IPS-18a (cell line): Measurements from ENCODE around the gene GPD1L.

Source experiments
- H3K27ac ChIP-seq: one replicate; pipeline ENCODE4 v1.5.1; 2013; ENCODE audit warnings: low read length
- H3K27me3 ChIP-seq: one replicate; pipeline ENCODE4 v1.6.1; 2013; ENCODE audit warnings: mild to moderate bottlenecking, low read length; ENCODE audit not compliant: control insufficient read depth, insufficient read depth
- H3K36me3 ChIP-seq: one replicate; pipeline ENCODE4 v1.6.1; 2013; ENCODE audit warnings: low read depth, low read length; ENCODE audit not compliant: control insufficient read depth
- H3K4me1 ChIP-seq: one replicate; pipeline ENCODE4 v1.6.1; 2013; ENCODE audit warnings: low read depth, low read length; ENCODE audit not compliant: control insufficient read depth
- H3K4me3 ChIP-seq: one replicate; pipeline ENCODE4 v1.5.1; 2013; ENCODE audit warnings: low read length
- H3K9ac ChIP-seq: one replicate; pipeline ENCODE4 v1.6.1; 2013; ENCODE audit warnings: mild to moderate bottlenecking, low read length, moderate library complexity
- H3K9me3 ChIP-seq: one replicate; pipeline ENCODE4 v1.6.1; 2013; ENCODE audit warnings: low read depth, low read length; ENCODE audit not compliant: control insufficient read depth

GPD1L gene

DNA sequence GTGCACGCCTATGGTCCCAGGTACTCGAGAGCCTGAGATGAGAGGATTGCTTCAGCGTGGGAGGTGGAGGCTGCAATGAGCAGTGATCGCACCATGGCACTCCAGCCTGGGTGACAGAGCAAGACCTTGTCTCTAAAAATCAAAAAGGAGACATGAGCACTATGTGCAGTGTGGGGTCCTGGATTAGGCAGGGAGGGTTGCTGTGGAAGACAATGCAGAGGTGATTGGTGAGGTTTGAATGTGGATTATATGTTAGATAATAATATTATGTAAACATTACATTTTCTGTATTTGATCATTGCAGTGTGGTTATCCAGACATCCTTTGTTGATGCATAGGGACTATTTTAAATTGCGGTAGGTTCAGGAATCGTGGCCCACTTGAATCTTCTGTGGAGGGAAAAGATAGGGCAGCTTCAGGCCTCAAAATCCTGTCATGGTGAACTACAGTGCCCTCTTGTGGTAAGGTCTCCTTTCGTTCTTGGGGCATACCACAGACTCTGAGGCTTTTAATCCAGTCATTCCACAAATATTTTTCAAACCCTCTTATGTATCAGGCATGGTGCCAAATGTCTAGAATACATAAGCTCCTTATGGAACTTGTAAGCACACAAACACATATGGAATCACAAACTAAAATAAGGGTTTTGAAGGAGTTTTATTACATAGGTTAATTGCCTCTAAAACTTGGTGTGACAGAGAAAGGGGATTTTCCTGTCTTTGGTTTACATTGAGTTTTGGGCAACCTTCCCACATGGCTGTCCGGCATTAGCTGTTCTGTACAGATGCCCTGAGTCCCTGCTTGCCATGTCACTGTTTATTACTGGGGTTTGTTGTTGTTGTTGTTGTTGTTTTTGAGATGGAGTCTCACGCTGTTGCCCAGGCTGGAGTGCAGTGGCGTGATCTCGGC, 37.7 kb downstream of the GPD1L start:
- peaks cover 12% of the 10 kb centered on the region for H3K4me1 ChIP-seq
- no peak overlapping the region for H3K9ac ChIP-seq
- H3K27me3 ChIP-seq, result no peaks in the 10 kb centered on the region
- no peaks in the 10 kb centered on the region for H3K36me3 ChIP-seq
- no peak overlapping the region for H3K4me3 ChIP-seq
- no peak overlapping the region for H3K27ac ChIP-seq
- no peaks in the 10 kb centered on the region for H3K9me3 ChIP-seq

GRCh38 chr3:32146746-32147211, 40.4 kb downstream of the GPD1L start:
- H3K27me3 ChIP-seq, result no peaks in the 10 kb centered on the region
- H3K9ac ChIP-seq, result no peak overlapping the region
- peaks cover 12% of the 10 kb centered on the region for H3K4me1 ChIP-seq
- no peak overlapping the region for H3K27ac ChIP-seq
- H3K36me3 ChIP-seq, result no peaks in the 10 kb centered on the region
- H3K9me3 ChIP-seq, result no peaks in the 10 kb centered on the region
- H3K4me3 ChIP-seq, result no peak overlapping the region

GRCh38 chr3:32147509-32147908, 41.1 kb downstream of the GPD1L start:
- no peak overlapping the region for H3K9ac ChIP-seq
- no peak overlapping the region for H3K27ac ChIP-seq
- H3K9me3 ChIP-seq, result no peaks in the 10 kb centered on the region
- no peaks in the 10 kb centered on the region for H3K27me3 ChIP-seq
- peaks cover 12% of the 10 kb centered on the region for H3K4me1 ChIP-seq
- H3K4me3 ChIP-seq, result no peak overlapping the region
- H3K36me3 ChIP-seq, result no peaks in the 10 kb centered on the region

GRCh38 chr3:32147933-32148332, 41.5 kb downstream of the GPD1L start:
- no peak overlapping the region for H3K9ac ChIP-seq

DNA sequence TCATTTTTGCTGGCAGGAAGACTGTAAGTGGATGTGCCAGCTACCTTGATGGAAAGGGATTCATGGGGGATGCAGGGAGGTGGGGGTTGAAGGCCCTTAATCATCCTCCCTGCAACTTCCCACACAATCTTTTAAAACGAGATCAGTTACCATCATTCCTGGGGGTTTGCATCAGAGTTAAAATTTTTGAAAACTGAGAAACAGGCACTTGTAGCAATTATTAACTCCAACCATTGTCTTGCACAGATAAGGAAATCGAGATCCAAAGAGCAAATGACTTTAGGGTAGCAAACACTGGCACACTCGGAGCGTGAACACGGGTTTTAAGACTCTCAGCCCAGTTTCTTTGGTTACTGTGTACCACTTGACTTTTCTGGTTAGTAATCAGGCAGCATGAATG, 41.9 kb downstream of the GPD1L start:
- Histone ChIP-seq H3K36me3 (no peaks in the 10 kb centered on the region), H3K4me1 (peaks cover 12% of the 10 kb centered on the region), H3K4me3 (no peak overlapping the region), H3K9ac (no peak overlapping the region), H3K9me3 (no peaks in the 10 kb centered on the region), H3K27me3 (no peaks in the 10 kb centered on the region), H3K27ac (no peak overlapping the region)

More at GRCh38 chr3:32147933-32148332, 41.5 kb downstream of the GPD1L start:
- Histone ChIP-seq H3K27me3 (no peaks in the 10 kb centered on the region), H3K36me3 (no peaks in the 10 kb centered on the region), H3K27ac (no peak overlapping the region), H3K4me3 (no peak overlapping the region), H3K4me1 (peaks cover 12% of the 10 kb centered on the region), H3K9me3 (no peaks in the 10 kb centered on the region)

- no peak overlapping the region for H3K27ac ChIP-seq
- no peak overlapping the region for H3K9ac ChIP-seq
- H3K4me3 ChIP-seq, result no peak overlapping the region
- H3K36me3 ChIP-seq, result no peaks in the 10 kb centered on the region
- H3K4me1 ChIP-seq, result peaks cover under 1% of the 10 kb centered on the region
- H3K9me3 ChIP-seq, result no peaks in the 10 kb centered on the region
- no peaks in the 10 kb centered on the region for H3K27me3 ChIP-seq
Observed at GRCh38 chr3:32153414-32154204, 47.2 kb downstream of the GPD1L start.

DNA sequence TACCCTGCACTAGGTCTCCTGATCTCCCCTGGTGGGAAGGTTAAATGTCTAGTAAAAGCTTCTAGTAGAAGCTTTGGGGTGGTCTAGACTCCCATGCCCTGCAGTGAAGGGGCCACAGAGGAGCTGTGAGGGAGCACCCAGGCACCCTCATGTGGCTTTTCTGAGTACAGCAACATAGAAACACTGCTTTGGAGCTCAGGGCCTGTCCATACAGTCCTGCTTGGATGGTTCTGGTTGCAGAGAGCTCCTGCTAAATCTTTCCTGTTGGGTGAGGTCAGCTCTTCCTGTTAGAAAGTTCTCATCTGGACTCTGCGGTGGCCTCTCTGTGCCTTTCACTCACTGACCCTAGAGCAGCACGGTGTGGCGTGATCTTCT, 47.8 kb downstream of the GPD1L start:
- Histone ChIP-seq H3K27me3 (no peaks in the 10 kb centered on the region), H3K9me3 (no peaks in the 10 kb centered on the region), H3K4me3 (no peak overlapping the region), H3K36me3 (no peaks in the 10 kb centered on the region), H3K4me1 (no peaks in the 10 kb centered on the region), H3K27ac (no peak overlapping the region), H3K9ac (no peak overlapping the region)

- no peaks in the 10 kb centered on the region for H3K27me3 ChIP-seq
- no peak overlapping the region for H3K27ac ChIP-seq
- H3K4me3 ChIP-seq, result no peak overlapping the region
Observed at GRCh38 chr3:32155117-32155516, 48.7 kb downstream of the GPD1L start.

GRCh38 chr3:32157600-32158264, 51.3 kb downstream of the GPD1L start:
- H3K9ac ChIP-seq, result no peak overlapping the region
- no peaks in the 10 kb centered on the region for H3K27me3 ChIP-seq
- no peaks in the 10 kb centered on the region for H3K9me3 ChIP-seq
- no peak overlapping the region for H3K27ac ChIP-seq
- no peak overlapping the region for H3K4me3 ChIP-seq
- H3K4me1 ChIP-seq, result no peaks in the 10 kb centered on the region
- H3K36me3 ChIP-seq, result no peaks in the 10 kb centered on the region

More at GRCh38 chr3:32155117-32155516, 48.7 kb downstream of the GPD1L start:
- Histone ChIP-seq H3K9me3 (no peaks in the 10 kb centered on the region), H3K36me3 (no peaks in the 10 kb centered on the region), H3K9ac (no peak overlapping the region), H3K4me1 (no peaks in the 10 kb centered on the region)

- Histone ChIP-seq H3K4me1 (no peaks in the 10 kb centered on the region), H3K36me3 (no peaks in the 10 kb centered on the region)
Observed at GRCh38 chr3:32160706-32161214, 54.3 kb downstream of the GPD1L start.

DNA sequence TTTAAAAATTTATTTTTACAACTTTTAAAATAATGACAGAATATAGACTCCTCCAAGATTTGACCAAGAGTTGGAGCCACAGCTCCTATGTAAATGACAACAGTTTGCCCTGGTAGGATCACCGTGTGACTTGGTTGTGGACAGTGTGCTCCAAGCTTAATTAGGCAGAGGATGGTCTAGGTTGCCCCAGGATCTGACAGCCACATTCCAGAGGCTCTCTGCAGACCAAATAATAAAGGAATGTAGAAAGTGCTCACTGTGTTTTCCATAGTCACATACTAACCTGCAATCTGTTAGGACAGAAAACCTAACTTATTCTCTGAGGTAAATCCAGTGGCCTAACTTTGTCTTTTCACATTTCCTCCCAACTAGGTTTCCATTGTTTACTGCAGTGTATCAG, 59.0 kb downstream of the GPD1L start:
- Histone ChIP-seq H3K4me3 (no peak overlapping the region), H3K4me1 (no peaks in the 10 kb centered on the region), H3K27me3 (no peaks in the 10 kb centered on the region), H3K9me3 (no peaks in the 10 kb centered on the region), H3K27ac (no peak overlapping the region), H3K9ac (no peak overlapping the region), H3K36me3 (no peaks in the 10 kb centered on the region)

More at GRCh38 chr3:32160706-32161214, 54.3 kb downstream of the GPD1L start:
- Histone ChIP-seq H3K4me3 (no peak overlapping the region), H3K27ac (no peak overlapping the region), H3K27me3 (no peaks in the 10 kb centered on the region), H3K9me3 (no peaks in the 10 kb centered on the region), H3K9ac (no peak overlapping the region)
